GM23338 (cell line): ENCODE data around the gene OCIAD2. TPM values are rescaled to one million over a fixed set of nuclear protein-coding genes. Genes with fewer than 3 reads are reported as not detected.

Experiments used
- ATAC-seq: fragments of 200-7000 bp; cut with Tn5 transposase; 3 replicates; pipeline ENCODE4 v1.9.1; 2020
- DNase-seq: peaks from one replicate; pipeline ENCODE4 v3.0.0-alpha.2; 2015; ENCODE audit warnings: low spot score
- H2AFZ ChIP-seq: fragments of 200-600 bp; sonication (generic); 2 replicates; pipeline ENCODE4 v1.8.0; 2016; ENCODE audit warnings: antibody characterized with exemption, mild to moderate bottlenecking, moderate library complexity
- H3F3A ChIP-seq: fragments of 200-600 bp; sonication (generic); replicated peaks from 2 replicates; pipeline ENCODE4 v1.8.0; 2017; ENCODE audit warnings: antibody characterized with exemption, mixed run types, low read depth
- H3K27ac ChIP-seq: fragments of 200-600 bp; sonication (generic); 2 replicates; pipeline ENCODE4 v1.6.1; 2016; ENCODE audit warnings: low read depth
- H3K27me3 ChIP-seq: fragments of 200-600 bp; sonication (generic); 2 replicates; pipeline ENCODE4 v1.8.0; 2016; ENCODE audit warnings: mild to moderate bottlenecking, mixed run types, moderate library complexity; ENCODE audit not compliant: insufficient read depth
- H3K36me3 ChIP-seq: fragments of 200-600 bp; sonication (generic); 2 replicates; pipeline ENCODE4 v1.8.0; 2016; ENCODE audit warnings: mild to moderate bottlenecking; ENCODE audit not compliant: insufficient read depth
- H3K4me1 ChIP-seq: fragments of 200-600 bp; sonication (generic); 2 replicates; pipeline ENCODE4 v1.8.0; 2016; ENCODE audit warnings: mild to moderate bottlenecking, moderate library complexity; ENCODE audit not compliant: insufficient read depth
- H3K4me2 ChIP-seq: fragments of 200-600 bp; sonication (generic); 2 replicates; pipeline ENCODE4 v1.7.1; 2017; ENCODE audit warnings: mixed run types
- H3K4me3 ChIP-seq: fragments of 200-600 bp; sonication (generic); 2 replicates; pipeline ENCODE4 v1.6.1; 2016; ENCODE audit warnings: mixed run types
- H3K79me2 ChIP-seq: fragments of 200-600 bp; sonication (generic); replicated peaks from 2 replicates; pipeline ENCODE4 v1.8.0; 2017; ENCODE audit warnings: mild to moderate bottlenecking; ENCODE audit not compliant: insufficient read depth
- H3K9me2 ChIP-seq: fragments of 200-600 bp; sonication (generic); 2 replicates; pipeline ENCODE4 v1.8.0; 2017; ENCODE audit not compliant: insufficient read depth
- H4K20me1 ChIP-seq: fragments of 200-600 bp; sonication (generic); replicated peaks from 2 replicates; pipeline ENCODE4 v1.8.0; 2017; ENCODE audit warnings: mild to moderate bottlenecking; ENCODE audit not compliant: insufficient read depth
- H3K27ac Mint-ChIP-seq: 2 replicates; pipeline ENCODE4 v1.8.0; 2020; ENCODE audit warnings: inconsistent platforms, mild to moderate bottlenecking, moderate library complexity, mixed read lengths
- H3K27me3 Mint-ChIP-seq: 3 replicates; pipeline ENCODE4 v1.8.0; 2022; ENCODE audit warnings: low read depth, mild to moderate bottlenecking, moderate library complexity, mixed read lengths, inconsistent platforms; ENCODE audit not compliant: insufficient read depth, poor library complexity
- H3K36me3 Mint-ChIP-seq: 3 replicates; pipeline ENCODE4 v1.8.0; 2021; ENCODE audit warnings: low read depth, mild to moderate bottlenecking, inconsistent platforms, moderate library complexity, mixed read lengths
- H3K4me1 Mint-ChIP-seq: 3 replicates; pipeline ENCODE4 v1.8.0; 2020; ENCODE audit warnings: mild to moderate bottlenecking, inconsistent platforms, mixed read lengths
- H3K4me3 Mint-ChIP-seq: 3 replicates; pipeline ENCODE4 v1.8.0; 2021; ENCODE audit warnings: moderate library complexity, mild to moderate bottlenecking, inconsistent platforms, mixed read lengths
- H3K9me3 Mint-ChIP-seq: 3 replicates; pipeline ENCODE4 v1.8.0; 2020; ENCODE audit warnings: moderate library complexity, mild to moderate bottlenecking, inconsistent platforms, mixed read lengths
- CTCF ChIP-seq, 2 experiments: fragments of 200-600 bp in 1 of 2; sonication (generic) in 1 of 2; conservative IDR thresholded peaks; 2 replicates each; pipeline versions ENCODE4 v1.5.1 to v1.6.1; 2016 to 2017; ENCODE audit warnings: antibody characterized with exemption in 2 of 2, low read depth in 2 of 2, mild to moderate bottlenecking in 2 of 2, moderate library complexity in 1 of 2
- EZH2 ChIP-seq: fragments of 200-600 bp; sonication (generic); IDR thresholded peaks from one replicate; pipeline ENCODE4 v1.8.0; 2017; ENCODE audit warnings: antibody characterized with exemption, mild to moderate bottlenecking, low read depth; ENCODE audit not compliant: unreplicated experiment
- EZH2phosphoT487 ChIP-seq: fragments of 200-600 bp; sonication (generic); IDR thresholded peaks from one replicate; pipeline ENCODE4 v1.8.1; 2018; ENCODE audit warnings: antibody characterized with exemption; ENCODE audit not compliant: unreplicated experiment
- NANOG ChIP-seq: IDR thresholded peaks from 2 replicates; pipeline ENCODE4 v1.6.1; 2016; ENCODE audit warnings: antibody characterized with exemption, borderline replicate concordance
- POLR2AphosphoS5 ChIP-seq: IDR thresholded peaks from 2 replicates; pipeline ENCODE4 v1.6.1; 2016; ENCODE audit warnings: antibody characterized with exemption, low read depth
- REST ChIP-seq: IDR thresholded peaks from one replicate; pipeline ENCODE4 v1.6.1; 2018; ENCODE audit warnings: antibody characterized with exemption; ENCODE audit not compliant: unreplicated experiment
- STAT1 ChIP-seq: IDR thresholded peaks from one replicate; pipeline ENCODE4 v1.6.1; 2016; ENCODE audit warnings: antibody characterized with exemption; ENCODE audit not compliant: unreplicated experiment
- ZNF114 ChIP-seq: fragments of 250-450 bp; sonication (Bioruptor Pico); IDR thresholded peaks from 2 replicates; pipeline ENCODE4 v1.5.0; 2020; ENCODE audit warnings: mild to moderate bottlenecking, moderate library complexity
- ZNF462 ChIP-seq: fragments of 250-450 bp; sonication (Bioruptor Pico); IDR thresholded peaks from 2 replicates; pipeline ENCODE4 v1.5.0; 2020; ENCODE audit warnings: mild to moderate bottlenecking, moderate library complexity
- polyA plus RNA-seq: library from polyadenylated mRNA; unstranded; fragments of >200 nt; fragmentation: Nextera tagmentation; extraction: Ambion mirVana; gene quantifications from 2 replicates; pipeline ENCODE4 v1.2.1, GENCODE V29; 2016
- total RNA-seq: library from RNA; depleted of rRNA; stranded (reverse); fragments of >200 nt; shearing (Covaris generic); gene quantifications from 2 replicates; pipeline ENCODE4 v1.2.3, GENCODE V29; 2014
- TF ChIP-seq, protein P1 (sequence below): IDR thresholded peaks from 2 replicates; pipeline ENCODE4 v1.6.1; 2016; ENCODE audit warnings: antibody characterized with exemption

The OCIAD2 gene
- total and polyA plus RNA-seq, 2 experiments from 2014 or later, result 36.8 to 317 TPM

DNA sequence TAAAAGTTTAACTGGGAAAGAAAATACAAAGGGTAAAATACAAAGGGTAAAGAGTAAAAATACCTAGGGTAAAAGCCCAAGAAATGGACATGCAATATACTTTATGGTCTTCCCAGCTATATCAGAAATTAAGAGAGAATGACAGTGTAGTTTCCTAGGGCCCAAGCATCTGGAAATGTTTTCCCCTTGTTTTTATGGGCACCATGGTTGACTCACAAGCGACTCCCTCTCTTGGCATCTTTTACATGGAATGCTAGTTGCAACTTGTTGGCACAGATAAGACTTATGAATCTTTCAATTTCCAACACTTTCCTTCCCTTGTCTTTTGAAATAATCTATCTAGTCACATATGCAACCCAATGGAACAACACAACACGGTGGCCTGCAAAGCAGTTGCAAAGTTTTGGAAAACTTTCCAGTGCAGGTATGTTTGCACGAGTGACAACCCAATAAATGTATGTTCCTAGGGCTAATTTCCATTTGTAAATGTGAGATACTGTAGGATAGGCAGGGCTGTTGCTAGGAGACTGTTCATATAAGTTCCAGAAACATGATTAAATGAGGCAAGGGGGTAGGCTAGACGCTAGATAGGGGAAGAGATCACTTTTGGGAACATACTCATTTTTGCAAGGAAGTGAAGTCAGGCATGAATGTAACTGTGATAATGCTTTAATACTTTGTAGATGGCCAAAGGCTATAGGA is 43.1 kb upstream of the OCIAD2 start (continued):
- TF ChIP-seq, protein P1, sequence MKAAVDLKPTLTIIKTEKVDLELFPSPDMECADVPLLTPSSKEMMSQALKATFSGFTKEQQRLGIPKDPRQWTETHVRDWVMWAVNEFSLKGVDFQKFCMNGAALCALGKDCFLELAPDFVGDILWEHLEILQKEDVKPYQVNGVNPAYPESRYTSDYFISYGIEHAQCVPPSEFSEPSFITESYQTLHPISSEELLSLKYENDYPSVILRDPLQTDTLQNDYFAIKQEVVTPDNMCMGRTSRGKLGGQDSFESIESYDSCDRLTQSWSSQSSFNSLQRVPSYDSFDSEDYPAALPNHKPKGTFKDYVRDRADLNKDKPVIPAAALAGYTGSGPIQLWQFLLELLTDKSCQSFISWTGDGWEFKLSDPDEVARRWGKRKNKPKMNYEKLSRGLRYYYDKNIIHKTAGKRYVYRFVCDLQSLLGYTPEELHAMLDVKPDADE, result no peak
- no peak for TF ChIP-seq POLR2AphosphoS5
- no peak for TF ChIP-seq NANOG

DNA sequence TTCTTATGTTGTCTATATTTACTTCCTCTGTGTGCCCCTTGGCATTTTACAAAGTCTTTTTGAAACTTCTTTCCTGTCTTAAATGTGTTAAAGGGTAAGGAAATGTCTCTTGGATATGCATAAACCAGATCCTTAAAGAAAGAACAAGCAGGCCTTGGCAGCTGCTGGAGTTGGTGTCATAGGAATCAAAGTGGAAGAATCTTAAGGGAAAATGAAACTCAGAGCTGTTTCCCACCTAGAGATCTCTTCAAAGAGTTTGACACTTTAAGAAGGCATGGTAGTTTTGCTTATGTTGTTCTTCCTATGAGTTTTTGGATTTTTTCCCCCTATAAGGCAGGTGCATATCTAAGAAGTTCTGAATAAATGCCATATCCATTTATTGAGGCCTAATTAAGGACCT is 42.5 kb upstream of the OCIAD2 start:
- Histone ChIP-seq H3K79me2 (no peaks in the 10 kb centered on the region), H3K27me3 (0 out of 2 replicates have a peak, but pooled peaks cover 3% of the 10 kb centered on the region), H3K36me3 (no peaks in the 10 kb centered on the region), H3K9me2 (no peaks in the 10 kb centered on the region), H4K20me1 (no peaks in the 10 kb centered on the region), H3K27ac (no peak overlapping the region), H3K4me1 (peaks cover 21% of the 10 kb centered on the region), H2AFZ (no peak overlapping the region), H3K4me3 (no peak overlapping the region), H3F3A (0 out of 2 replicates have a peak, but pooled peaks cover 2% of the 10 kb centered on the region), H3K4me2 (no peak overlapping the region)
- peaks cover 7% of the 10 kb centered on the region; the same call in 2 of the 3 replicates for H3K36me3 Mint-ChIP-seq
- H3K4me3 Mint-ChIP-seq, result no peak overlapping the region
- no peak overlapping the region for H3K27ac Mint-ChIP-seq
- ATAC-seq, result no peak
- no peak for DNase-seq
- H3K27me3 Mint-ChIP-seq, result no peaks in the 10 kb centered on the region
- H3K4me1 Mint-ChIP-seq, result peaks cover 12% of the 10 kb centered on the region; the same call in 2 of the 3 replicates
- peaks cover 13% of the 10 kb centered on the region for H3K9me3 Mint-ChIP-seq
- TF ChIP-seq ZNF462 (CRISPR knock-in tag) (no peak), EZH2phosphoT487 (no peak), REST (no peak), EZH2 (no peak), STAT1 (no peak), ZNF114 (CRISPR knock-in tag) (no peak), CTCF (conservative IDR thresholded peaks at IDR 0.05; ENCODE audit: low read depth in 2 of 2) (no peak)
- TF ChIP-seq, protein P1, result no peak
